ENCODE results near the gene SUGCT.

GRCh38 chr7:40698921-40699260 lies 564.1 kb downstream of the SUGCT start:
- TF ChIP-seq CTCF (IDR thresholded peaks at IDR 0.05) (no peak), EP300 (IDR thresholded peaks at IDR 0.05) (no peak), POLR2AphosphoS5 (IDR thresholded peaks at IDR 0.05) (no peak), POLR2A (IDR thresholded peaks at IDR 0.05) (no peak)

Data from stomach (tissue), 4 donors.